SKM-1 (cell line): Measurements from ENCODE around the gene ALDH1A3.
A peak's percentile ranks its signal among the peaks of the same experiment; 100 is the strongest.

Experiments used
- DNase-seq: peaks from one replicate; lab custom pipeline; 2025; ENCODE audit not compliant: unreplicated experiment; lab: John Stamatoyannopoulos, UW

ALDH1A3 gene

DNA sequence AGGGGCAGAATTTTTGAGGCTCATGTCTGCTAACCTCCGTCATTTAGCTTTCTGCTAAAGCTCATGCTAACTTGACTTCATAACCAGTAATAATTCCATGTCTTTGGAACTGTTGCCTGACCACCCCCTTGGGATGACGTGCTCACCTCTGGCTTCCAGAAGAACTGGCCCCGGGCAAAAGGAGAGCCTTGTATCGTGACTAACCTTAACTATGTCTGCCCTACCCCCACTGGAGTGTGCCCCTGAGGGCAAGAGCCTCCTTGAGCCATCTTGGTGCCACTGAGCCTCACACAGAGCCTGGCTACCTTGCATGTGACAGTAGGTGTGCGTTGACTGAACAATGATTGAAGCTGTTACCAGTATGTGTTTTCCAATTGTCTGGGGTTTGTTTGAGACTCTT lies 44.3 kb downstream of the ALDH1A3 start:
- no peak for DNase-seq

DNA sequence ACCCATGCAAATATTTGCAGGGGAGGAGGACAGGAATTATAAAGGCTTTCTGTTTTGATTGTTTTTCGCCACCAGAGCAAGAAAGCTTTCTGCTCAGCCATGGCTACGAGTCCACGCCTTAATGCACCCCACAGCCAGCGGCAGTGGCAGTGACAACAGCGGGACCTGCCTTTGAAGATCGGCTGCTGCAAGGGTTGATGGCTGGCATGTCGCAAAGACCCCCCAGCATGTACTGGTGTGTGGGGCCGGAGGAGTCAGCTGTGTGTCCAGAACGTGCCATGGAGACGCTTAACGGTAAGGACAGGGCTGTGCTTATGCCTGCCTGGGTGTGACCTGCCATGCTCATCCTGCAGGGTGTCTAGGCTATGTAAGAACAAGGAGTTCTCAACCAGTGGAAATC lies 44.8 kb downstream of the ALDH1A3 start:
- DNase-seq = no peak

DNA sequence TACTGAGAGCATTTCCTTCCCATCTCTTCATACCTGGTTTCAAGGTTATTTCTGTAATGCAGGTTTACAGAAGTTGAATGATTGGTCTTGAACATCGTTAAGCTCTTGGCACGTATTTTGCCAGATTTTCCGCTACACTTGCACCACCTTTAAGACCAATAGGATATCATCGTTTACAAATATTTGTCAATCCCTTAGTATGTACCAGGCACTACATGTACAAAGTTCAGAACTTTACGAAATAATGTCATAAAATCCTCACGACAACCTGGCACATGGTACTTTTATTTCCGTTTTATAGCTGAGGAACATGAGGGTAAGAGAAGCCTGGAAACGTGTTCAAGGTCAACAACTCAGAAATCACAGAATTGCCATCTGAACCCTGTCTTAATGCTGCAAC lies 45.8 kb downstream of the ALDH1A3 start:
- DNase-seq = no peak

DNA sequence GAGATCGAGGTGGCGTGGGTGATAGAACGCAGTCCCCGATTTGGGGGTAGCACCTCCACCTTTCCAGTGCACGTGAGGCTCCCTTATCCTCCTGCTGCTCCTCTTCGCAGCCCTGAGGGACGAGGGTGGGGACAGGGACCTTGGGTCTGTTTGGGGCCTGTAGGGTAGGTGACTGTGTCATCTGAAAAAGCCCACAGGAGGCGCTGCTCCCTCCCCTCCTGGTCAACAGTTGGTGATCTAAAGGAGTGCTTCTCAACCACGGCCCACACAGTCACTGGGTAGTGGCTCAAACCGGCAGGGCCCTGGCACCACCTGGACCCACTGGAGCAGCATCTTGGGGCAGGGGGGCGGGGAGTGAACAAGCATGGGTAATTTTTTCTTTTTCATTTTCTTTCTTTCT lies 46.6 kb downstream of the ALDH1A3 start:
- DNase-seq = no peak

DNA sequence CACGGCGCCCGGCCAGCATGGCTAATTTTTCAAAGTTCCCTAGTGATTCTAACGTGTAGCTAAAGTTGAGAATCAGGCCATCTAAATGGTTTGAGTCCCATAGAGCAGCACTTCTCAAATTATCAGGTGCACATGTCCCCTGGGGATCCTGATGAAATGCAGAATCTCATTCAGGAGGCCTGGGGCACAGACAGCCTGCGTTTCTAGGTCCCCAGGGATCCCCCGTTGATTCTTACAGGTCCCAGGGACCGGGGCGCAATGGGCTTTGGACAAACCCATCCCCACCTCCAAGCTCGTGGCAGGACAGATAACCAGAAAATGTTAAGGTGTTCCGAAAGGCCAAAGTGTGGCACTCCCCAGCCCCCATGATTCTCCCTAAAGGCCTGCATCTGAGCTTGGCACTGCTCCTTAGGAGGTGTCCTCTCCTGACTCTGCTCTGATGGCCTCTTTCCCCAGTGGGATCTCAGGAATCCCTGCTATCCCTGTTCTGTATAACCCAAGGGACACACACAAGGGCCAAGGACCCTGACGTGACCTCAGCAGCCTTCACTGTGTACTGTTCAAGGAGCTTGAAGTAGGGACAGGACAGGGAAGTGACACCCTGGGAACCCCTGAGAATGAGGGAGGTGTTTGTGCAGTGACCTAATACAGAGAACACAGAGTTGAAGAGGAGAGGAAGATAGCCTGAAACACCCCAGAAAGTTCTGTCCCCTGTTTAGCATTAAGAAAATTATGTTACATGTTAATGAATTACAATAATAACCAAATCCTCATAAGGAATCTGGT lies 47.5 kb downstream of the ALDH1A3 start:
- DNase-seq = no peak

DNA sequence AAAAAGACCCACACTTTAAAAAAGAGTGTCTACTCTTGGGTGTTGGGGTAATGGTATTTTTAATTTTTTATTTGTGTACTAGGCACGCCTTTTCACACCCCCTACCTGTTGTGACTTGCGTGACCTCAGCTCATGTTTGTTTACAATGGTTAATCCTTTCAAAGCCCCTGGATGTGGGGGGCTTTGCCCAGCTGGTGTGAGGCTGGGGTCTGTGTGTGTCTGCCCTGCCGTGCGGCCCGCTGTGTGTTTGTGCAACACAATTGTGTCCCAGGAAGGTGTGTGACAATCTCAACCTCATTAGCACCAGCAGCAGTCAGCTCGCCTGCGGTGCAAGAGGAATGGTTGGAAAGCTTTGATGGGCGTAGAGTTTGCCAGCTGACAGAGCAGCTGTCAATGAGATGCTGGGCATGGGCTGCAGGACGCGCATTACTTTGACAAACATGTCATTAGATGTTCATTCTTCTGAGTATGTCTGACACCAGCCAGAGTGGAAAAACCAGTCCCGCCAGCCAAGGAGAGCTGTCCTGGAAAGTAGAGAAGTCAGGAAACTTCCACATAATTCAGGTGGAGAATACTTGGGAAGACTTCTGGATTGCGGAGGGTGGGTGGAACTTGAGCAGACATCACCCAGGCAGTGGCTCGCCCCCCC lies 49.1 kb downstream of the ALDH1A3 start:
- no peak for DNase-seq

DNA sequence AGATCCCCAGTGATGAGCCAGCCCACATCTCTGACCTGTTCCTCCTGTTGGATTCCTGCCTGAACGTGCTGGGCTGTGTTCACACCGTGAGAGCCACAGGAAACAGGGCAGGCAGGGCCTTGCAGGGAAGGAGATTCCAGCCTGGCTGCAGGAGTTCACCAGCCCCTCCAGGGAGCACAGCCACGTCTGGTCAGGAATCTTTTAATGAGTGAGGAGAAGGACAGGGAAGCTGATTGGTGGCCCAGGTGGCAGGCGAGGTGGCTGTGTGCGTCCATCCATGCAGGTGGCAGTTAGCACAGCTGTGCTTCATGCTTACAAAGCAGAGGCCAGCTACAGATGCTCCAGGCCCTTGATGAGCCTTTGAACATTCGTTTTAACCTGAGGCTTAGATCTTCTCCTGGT lies 50.0 kb downstream of the ALDH1A3 start:
- no peak for DNase-seq

DNA sequence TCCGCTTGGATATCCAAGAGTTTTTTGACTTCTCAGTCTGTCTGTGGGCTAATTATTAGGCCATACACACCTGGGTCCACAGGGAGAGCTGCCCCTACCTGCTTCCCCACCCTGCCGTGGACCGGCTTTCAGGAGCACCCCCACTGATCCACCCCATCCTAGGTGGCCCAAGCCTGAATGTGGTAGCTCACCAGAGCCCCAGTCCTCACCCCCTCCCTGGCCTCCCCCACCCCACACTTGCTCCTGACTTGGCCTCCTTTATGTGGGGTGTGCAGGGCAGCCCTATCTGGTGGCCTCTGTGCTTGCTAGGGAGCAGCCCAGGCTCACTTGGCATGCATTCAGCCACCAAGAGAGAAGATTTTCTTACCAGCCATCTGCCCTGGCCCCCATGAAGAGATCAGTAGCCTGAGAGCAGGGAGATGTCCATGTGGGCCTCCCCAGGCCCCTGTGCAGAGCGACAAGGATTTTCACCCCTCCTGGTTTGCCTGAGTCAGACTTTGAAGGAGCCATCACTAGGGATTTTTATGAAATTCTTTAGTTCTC lies 50.7 kb downstream of the ALDH1A3 start:
- no peak for DNase-seq

DNA sequence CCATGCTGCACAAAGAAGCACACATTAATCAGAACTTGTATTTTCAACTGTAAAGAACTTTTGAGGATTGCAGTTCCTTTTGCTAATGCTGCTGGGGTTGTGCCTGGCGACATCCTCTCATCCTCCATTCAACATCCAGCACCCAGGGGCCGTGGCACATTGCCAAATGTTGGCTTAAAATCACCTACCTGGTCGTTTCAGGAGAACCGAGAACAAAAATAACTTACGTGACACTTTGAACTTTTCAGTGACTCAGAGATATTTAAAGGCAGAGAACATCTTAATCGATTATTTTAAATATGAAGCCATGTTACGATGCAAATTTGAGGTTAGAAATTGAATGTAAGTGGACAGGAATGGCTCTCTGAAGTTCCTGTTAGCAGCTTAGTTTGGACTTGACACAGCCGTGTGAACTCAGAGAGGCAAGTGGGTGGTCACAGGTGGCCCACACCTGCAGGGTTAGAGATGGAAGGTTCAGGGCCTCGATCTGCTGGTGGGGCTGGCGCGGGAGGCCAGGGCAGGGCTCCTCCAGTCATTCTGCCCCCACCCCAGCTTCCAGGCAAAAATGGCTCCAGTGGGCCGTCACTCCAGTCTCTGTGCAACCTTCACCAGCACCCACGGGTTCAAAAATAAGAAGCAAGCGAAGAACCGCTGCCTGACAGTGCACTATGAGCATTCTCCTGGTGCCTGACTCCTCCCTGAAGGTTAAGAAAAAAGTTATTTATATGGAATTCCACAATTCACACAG lies 51.7 kb downstream of the ALDH1A3 start:
- DNase-seq = no peak

DNA sequence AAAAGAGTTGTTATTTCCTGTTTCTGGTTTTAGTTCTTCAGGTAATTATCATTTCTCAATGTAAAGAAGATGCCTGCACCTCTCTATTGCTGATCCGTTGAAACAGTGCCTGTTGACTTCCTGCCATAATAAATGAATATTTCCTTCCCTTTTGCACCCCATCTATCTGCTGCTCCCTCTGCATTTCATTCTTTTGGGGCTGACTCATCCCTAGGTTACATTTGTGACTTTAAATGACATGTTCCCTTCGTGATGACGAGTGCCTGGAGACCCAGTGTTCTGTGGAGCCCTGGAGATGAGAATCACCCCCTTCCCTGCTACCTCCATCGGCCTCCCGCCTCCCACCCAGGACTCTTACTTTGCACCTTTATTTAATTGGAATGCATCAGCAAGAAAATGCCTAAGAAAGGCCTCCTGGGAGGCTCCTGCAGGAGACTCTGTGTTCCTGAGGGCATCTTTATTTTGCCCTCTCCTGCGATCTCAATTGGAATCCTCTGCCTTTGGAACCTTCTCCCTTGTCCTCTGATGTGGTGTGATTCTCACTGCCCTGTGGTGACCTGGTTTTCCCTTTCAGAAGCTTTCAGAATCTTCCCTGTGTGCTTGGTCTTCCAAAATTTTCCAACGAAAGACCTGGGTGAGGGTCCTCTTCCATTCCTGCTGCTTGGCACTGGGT lies 53.2 kb downstream of the ALDH1A3 start:
- no peak for DNase-seq

DNA sequence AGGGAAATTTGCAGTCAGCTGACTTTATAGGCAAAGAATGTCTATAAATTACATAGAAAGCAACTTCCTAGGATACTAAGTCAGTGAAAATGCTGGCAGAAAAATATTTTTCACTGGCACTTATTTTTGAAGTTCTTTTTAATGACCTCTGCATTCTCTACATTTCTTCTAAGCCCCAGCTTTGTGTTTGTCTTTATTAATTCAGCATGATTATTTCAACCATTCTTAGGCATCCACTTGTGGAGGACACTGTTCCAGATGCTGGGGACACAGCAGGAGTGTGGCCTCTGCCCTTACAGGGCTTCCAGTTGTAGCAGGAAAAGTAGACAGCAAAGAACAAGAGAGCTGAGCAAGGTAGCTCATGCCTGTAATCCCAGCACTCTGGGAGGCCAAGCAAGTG lies 54.5 kb downstream of the ALDH1A3 start:
- no peak for DNase-seq

DNA sequence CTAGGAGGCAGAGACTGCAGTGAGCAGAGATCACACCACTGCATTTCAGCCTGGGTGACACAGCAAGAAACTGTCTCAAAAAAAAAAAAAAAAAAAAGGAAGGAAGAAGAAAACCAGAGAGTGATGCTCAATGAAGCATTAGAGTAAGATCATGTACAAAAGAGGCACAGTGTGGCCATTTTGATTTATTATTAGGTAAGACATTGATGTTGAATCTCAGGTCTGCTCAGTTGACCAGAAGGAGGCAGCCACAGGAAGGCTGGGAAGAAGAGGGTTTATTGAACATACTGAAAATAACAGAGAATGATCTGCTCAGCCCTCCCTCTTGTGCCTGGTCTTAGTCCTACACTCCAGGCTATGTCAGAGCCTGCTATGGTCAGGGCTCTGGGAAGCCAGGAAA lies 55.1 kb downstream of the ALDH1A3 start:
- DNase-seq = no peak

DNA sequence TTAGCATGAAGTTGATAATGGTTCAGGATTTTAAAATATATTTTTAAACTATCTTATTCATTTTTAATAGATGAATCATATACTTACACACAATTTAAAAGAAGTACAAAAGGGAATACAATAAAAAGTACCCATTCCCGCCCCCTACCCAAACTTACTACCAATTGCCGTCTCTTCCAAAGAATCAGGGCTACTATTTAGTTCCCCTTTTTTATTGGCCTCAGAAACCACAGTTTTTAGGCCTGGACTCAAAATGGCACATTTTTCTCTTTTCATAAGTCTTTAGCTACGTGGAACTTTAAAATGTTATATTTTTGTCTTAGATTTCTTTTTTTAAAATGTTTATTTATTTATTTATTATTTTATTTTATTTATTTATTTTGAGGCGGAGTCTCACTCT lies 57.5 kb downstream of the ALDH1A3 start:
- DNase-seq = no peak

DNA sequence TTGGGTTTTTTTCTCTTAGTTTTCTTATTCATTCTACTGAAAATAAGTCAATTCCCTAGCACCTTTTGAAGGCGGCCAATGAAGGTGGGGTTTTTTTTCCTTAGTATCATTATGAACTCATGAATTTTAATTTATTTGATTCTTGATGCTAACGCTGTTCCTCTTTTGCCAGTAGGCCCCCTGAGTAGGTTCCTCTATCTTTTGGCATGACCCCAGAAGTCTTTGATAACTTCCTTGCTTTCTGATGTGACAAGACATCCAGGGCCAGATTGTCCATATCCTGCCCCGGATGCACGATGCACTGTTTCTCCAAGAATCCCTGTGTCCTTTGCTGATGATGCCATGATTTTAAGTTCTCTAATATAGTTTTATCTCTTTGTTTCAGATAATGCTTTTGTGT lies 60.2 kb downstream of the ALDH1A3 start:
- DNase-seq = no peak

DNA sequence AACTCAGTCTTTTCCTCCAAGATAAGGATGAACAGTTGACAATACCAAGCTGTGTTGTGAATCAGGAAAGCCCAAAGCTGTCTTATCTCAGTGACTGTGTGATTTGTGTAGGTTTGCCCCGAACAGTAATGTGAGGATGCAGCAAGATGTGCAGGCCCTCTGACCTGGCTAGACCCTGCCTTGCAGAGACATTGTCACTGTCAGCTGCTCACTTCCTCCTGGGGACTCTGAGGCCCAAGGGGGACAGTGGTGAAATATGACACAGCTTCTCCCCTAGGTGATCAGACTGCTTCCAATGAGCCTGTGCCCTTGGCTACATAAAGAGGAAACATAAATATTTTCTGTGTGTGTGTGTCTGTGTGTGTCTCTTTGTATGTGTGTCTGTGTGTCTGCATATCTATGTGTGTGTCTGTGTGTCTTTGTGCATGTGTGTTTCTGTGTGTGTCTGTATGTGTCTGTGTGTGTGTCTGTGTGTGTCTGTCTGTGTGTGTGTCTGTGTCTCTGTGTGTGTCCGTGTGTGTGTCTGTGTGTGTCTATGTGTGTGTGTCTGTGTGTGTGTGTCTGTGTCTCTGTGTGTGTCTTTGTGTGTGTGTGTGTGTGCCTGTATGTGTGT lies 61.2 kb downstream of the ALDH1A3 start:
- DNase-seq = peak; percentile 84

DNA sequence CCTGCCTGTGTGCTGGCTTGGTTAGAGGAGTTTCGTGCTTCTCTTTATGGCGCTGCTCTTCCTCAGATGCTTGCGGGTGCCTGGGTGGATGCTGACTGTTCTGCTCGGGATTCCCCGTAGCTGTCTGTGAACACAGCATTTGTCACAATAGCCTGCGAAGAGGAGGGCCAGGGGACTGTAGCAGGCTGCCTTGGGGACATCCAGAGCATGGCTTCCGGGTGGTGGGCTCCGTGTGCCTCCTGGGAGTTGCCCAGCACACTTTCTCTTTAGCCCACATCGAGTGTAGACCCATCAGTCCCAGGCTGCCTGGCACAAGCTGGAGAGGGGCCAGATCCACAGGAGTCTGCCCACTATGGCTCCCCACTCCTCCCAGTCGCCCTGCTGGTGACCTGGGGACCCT lies 61.9 kb downstream of the ALDH1A3 start:
- no peak for DNase-seq

DNA sequence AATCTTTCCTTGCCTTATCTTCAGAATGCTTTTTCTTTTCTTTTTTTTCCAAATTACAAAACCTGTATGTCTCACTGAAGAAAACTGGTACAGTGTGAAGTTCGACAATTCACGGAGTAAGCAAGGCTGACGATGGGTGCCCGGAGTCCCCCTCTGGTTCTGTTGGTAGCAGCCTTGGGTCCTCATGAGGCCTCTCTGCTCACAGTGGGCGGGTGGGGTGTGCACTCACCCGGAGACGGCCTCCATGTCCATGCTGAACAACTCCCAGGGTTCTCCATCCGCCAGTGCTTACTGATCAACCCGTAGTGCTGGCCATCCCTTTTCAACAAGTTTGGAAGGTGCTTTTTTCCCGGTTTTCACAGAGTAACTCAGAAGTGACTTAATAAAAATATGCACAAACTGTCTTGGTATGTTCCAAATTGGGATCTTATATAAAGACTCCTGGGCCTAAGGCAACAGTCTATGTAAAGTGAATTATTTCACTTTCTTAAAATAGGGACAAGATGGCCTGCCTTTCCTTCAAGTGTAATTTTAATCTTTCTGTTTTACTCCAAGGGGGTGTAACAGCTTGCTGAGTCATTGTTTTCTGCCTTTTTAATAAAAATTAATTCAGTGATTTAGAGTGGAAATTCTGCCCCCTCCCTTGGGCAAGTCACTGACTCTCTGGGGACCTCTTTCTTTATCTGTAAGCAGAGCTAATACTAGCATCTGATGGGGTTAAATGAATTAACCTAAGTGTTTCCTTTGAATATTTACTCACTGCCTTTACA lies 63.2 kb downstream of the ALDH1A3 start:
- no peak for DNase-seq

DNA sequence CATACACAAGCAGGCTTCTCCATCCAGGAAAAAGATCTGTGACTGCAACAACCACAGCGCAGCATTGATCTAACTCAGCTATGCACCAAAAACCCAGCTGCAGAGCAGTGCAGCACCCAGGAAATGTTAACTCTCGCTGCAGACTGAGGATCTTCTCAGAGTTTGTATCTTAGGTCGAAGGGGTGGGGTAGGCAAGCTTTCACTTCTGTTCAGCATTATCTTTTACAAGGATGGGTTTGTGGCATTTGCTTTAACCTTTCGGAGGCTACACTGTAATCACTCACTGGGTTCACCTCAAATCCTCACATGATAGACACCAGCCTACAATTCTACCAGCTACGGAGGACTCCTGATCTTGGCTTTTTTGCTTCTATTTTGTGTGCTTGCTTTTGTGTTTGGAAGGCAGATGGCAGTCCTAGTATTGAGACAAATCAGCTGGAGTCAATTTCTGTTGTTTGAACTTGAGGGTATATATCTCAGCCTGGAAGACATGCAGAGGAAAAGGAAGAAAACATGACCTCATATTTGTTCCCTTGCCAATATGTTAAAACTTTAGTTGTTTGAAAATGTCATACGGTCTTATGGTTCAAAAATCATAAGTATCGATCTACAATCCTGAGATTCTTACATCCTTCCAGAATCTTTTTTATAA lies 64.7 kb downstream of the ALDH1A3 start:
- DNase-seq = no peak

DNA sequence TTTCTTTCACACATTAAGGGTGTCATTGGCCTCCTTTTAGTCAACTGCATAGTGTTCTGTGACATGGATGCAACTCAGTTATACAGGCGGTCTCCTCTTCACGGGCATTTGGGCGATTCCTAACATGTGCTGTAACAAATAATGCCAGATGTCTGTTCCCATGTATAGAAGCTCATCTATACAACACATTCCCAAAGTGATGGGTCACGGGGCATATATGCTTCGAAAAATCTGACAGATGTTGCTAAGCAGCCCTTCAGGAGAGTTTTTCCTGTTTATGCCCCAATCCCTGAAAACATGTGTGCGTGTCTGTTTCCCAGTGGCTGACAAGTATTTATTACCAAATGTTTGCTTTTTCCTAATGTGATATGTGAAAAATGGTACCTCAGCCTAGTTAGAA lies 65.4 kb downstream of the ALDH1A3 start:
- DNase-seq = no peak
